Sigmoid colon (tissue), 4 donors: ENCODE measurements around the gene EP400.

Experiments
- EP300 ChIP-seq, 4 donors: sonication (generic); formaldehyde crosslinking; IDR thresholded peaks; one replicate each; pipeline ENCODE4 v1.6.1; 2017; ENCODE audit warnings: antibody characterized with exemption in 4 of 4
- POLR2A ChIP-seq, 2 donors: fragments of 450-650 bp; IDR thresholded peaks; one replicate each; pipeline ENCODE4 v1.6.1; 2016; ENCODE audit warnings: antibody characterized with exemption in 2 of 2, mild to moderate bottlenecking in 2 of 2, moderate library complexity in 2 of 2
- POLR2AphosphoS5 ChIP-seq, 4 donors: sonication (generic); formaldehyde crosslinking; IDR thresholded peaks; one replicate each; pipeline ENCODE4 v1.6.1; 2017; ENCODE audit warnings: antibody characterized with exemption in 4 of 4
- TF ChIP-seq, protein P1 (sequence below), 4 experiments: fragments of 450-650 bp in 3 of 4; fragments of 200-600 bp in 1 of 4; IDR thresholded peaks; one replicate each; pipeline ENCODE4 v1.5.1; 2016 to 2019; ENCODE audit warnings: antibody characterized with exemption in 4 of 4, mild to moderate bottlenecking in 3 of 4, moderate library complexity in 2 of 4

GRCh38 chr12:131912518-131913274 lies 37.0 kb upstream of the EP400 start:
- TF ChIP-seq, protein P1, sequence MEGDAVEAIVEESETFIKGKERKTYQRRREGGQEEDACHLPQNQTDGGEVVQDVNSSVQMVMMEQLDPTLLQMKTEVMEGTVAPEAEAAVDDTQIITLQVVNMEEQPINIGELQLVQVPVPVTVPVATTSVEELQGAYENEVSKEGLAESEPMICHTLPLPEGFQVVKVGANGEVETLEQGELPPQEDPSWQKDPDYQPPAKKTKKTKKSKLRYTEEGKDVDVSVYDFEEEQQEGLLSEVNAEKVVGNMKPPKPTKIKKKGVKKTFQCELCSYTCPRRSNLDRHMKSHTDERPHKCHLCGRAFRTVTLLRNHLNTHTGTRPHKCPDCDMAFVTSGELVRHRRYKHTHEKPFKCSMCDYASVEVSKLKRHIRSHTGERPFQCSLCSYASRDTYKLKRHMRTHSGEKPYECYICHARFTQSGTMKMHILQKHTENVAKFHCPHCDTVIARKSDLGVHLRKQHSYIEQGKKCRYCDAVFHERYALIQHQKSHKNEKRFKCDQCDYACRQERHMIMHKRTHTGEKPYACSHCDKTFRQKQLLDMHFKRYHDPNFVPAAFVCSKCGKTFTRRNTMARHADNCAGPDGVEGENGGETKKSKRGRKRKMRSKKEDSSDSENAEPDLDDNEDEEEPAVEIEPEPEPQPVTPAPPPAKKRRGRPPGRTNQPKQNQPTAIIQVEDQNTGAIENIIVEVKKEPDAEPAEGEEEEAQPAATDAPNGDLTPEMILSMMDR (IDR thresholded peaks at IDR 0.05), result no peak
- TF ChIP-seq POLR2AphosphoS5 (IDR thresholded peaks at IDR 0.05) (peak; percentile 23 to 72 (median 66)), POLR2A (IDR thresholded peaks at IDR 0.05) (no peak), EP300 (IDR thresholded peaks at IDR 0.05) (peak in 1 of 4 donors; percentile 21)
